OCI-LY7 (cell line): Measurements from ENCODE around the gene MAGI1.

Experiments
- CTCF ChIP-seq: fragments of 200-600 bp; sonication (generic); conservative IDR thresholded peaks from 2 replicates; pipeline ENCODE4 v1.5.1; 2014; ENCODE audit warnings: mild to moderate bottlenecking, antibody characterized with exemption, low read length, moderate library complexity, mixed read lengths
- EZH2phosphoT487 ChIP-seq: fragments of 200-600 bp; sonication (generic); IDR thresholded peaks from 2 replicates; pipeline ENCODE4 v1.6.1; 2018; ENCODE audit warnings: low read depth, borderline replicate concordance, mild to moderate bottlenecking, mixed run types, antibody characterized with exemption, low read length, moderate library complexity, mixed read lengths

- TF ChIP-seq CTCF: no peak
- TF ChIP-seq EZH2phosphoT487: no peak
These were observed 114.0 kb downstream of the MAGI1 start for GRCh38 chr3:65924762-65925161.
